ENCODE data around the gene DDTL. TPM values are rescaled to one million over a fixed set of nuclear protein-coding genes. Genes with fewer than 3 reads are reported as not detected.

The DDTL gene
- total RNA-seq, 1 experiment from 2014 or later: not detected

DNA sequence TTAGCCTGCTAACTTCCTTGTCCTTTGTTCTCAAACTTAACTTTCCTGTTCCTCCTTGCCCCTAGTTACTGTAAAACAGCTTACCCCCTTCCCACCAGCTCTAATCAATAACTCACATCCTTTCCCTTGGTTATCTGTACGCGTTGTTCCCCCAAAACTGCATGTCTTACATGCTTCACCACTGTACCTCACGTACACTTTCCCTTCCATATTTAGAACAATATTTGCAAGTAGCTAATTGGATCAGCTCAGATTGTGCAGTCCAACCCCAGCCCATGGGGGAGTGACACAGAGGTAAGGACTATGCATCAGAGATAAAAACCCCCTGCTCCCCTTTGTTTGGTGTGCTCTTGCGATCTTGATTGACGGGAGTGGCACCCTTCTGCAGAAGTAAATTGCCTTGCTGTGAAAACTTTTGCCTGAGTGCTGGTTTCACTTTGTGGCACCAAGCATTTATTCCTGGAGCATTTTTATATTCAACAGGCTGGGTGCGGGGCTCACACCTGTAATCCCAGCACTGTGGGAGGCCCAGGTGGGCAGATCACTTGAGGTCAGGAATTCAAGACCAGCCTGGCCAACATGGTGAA lies 41.6 kb upstream of the DDTL start:
- no peak overlapping the region for H3K27ac ChIP-seq (ENCODE audit: low read length)
- POLR2A ChIA-PET: no interaction called here
- H3K27me3 ChIP-seq (ENCODE audit: control insufficient read depth, insufficient read depth, low read length): no peaks in the 10 kb centered on the region
- H3K9me3 ChIP-seq (ENCODE audit: control insufficient read depth, insufficient read depth, low read depth, low read length): no peaks in the 10 kb centered on the region; the same call in 1 of the 2 replicates
- no peak for ATAC-seq
- no peak for DNase-seq (ENCODE audit: low read depth, low spot score)
- H3K36me3 ChIP-seq (ENCODE audit: control insufficient read depth, insufficient read depth, low read length): no peaks in the 10 kb centered on the region
- no TSS peak for BruUV-seq (replicated peaks)
- intact Hi-C loops (cut with micrococcal nuclease; ENCODE audit: unreplicated experiment) (no loop called here), in situ Hi-C loops (cut with HindIII; ENCODE audit: low pct_unique_long_range_greater_than_20kb, low sequenced_read_pairs) (no loop called here)
- CTCF ChIA-PET: no interaction called here
- peaks cover 8% of the 10 kb centered on the region for H3K4me1 ChIP-seq (ENCODE audit: control insufficient read depth, insufficient read depth, low read length)
- no peak for TF ChIP-seq SIN3A (IDR thresholded peaks at IDR 0.05; ENCODE audit: borderline replicate concordance, insufficient read depth, low read depth, low read length)
- no peak for TF ChIP-seq POLR2AphosphoS5 (IDR thresholded peaks at IDR 0.05; ENCODE audit: low read depth, low read length)
- TF ChIP-seq TCF7L2 (IDR thresholded peaks at IDR 0.05; ENCODE audit: low read depth, low read length): no peak
- TF ChIP-seq, protein P1, sequence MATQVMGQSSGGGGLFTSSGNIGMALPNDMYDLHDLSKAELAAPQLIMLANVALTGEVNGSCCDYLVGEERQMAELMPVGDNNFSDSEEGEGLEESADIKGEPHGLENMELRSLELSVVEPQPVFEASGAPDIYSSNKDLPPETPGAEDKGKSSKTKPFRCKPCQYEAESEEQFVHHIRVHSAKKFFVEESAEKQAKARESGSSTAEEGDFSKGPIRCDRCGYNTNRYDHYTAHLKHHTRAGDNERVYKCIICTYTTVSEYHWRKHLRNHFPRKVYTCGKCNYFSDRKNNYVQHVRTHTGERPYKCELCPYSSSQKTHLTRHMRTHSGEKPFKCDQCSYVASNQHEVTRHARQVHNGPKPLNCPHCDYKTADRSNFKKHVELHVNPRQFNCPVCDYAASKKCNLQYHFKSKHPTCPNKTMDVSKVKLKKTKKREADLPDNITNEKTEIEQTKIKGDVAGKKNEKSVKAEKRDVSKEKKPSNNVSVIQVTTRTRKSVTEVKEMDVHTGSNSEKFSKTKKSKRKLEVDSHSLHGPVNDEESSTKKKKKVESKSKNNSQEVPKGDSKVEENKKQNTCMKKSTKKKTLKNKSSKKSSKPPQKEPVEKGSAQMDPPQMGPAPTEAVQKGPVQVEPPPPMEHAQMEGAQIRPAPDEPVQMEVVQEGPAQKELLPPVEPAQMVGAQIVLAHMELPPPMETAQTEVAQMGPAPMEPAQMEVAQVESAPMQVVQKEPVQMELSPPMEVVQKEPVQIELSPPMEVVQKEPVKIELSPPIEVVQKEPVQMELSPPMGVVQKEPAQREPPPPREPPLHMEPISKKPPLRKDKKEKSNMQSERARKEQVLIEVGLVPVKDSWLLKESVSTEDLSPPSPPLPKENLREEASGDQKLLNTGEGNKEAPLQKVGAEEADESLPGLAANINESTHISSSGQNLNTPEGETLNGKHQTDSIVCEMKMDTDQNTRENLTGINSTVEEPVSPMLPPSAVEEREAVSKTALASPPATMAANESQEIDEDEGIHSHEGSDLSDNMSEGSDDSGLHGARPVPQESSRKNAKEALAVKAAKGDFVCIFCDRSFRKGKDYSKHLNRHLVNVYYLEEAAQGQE (IDR thresholded peaks at IDR 0.05; ENCODE audit: insufficient read depth in 1 of 2, low read depth in 2 of 2, low read length in 1 of 2): no peak
- TF ChIP-seq, protein P2, sequence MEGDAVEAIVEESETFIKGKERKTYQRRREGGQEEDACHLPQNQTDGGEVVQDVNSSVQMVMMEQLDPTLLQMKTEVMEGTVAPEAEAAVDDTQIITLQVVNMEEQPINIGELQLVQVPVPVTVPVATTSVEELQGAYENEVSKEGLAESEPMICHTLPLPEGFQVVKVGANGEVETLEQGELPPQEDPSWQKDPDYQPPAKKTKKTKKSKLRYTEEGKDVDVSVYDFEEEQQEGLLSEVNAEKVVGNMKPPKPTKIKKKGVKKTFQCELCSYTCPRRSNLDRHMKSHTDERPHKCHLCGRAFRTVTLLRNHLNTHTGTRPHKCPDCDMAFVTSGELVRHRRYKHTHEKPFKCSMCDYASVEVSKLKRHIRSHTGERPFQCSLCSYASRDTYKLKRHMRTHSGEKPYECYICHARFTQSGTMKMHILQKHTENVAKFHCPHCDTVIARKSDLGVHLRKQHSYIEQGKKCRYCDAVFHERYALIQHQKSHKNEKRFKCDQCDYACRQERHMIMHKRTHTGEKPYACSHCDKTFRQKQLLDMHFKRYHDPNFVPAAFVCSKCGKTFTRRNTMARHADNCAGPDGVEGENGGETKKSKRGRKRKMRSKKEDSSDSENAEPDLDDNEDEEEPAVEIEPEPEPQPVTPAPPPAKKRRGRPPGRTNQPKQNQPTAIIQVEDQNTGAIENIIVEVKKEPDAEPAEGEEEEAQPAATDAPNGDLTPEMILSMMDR (IDR thresholded peaks at IDR 0.05): no peak
- no peak overlapping the region for H3K4me3 ChIP-seq (ENCODE audit: low read depth in 2 of 2, low read length in 2 of 2)

DNA sequence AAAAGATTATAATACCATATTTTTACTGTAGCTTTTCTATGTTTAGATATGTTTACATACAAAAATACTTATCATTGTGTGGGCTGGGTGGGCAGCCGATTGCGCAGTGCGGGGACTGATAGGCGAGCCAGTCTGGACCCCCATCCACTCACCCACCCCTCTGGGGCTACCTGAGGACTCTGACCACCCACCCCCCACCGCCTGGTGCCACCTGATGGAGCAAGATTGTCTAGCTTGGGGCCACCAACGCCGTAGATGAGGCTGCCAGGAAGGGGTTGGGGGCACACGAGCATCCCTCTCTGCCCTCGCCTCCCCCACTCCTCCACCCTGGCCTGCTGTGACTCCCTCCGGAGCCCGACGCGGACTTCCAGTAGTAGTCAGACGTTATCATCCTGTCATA lies 40.1 kb upstream of the DDTL start:
- ChIA-PET CTCF (no interaction called here), POLR2A (no interaction called here)
- no peak for TF ChIP-seq SIN3A (IDR thresholded peaks at IDR 0.05; ENCODE audit: borderline replicate concordance, insufficient read depth, low read depth, low read length)
- TF ChIP-seq POLR2AphosphoS5 (IDR thresholded peaks at IDR 0.05; ENCODE audit: low read depth, low read length): no peak
- TF ChIP-seq, protein P2 (IDR thresholded peaks at IDR 0.05): no peak
- no peak for TF ChIP-seq TCF7L2 (IDR thresholded peaks at IDR 0.05; ENCODE audit: low read depth, low read length)
- TF ChIP-seq, protein P1 (IDR thresholded peaks at IDR 0.05; ENCODE audit: insufficient read depth in 1 of 2, low read depth in 2 of 2, low read length in 1 of 2): no peak
- H3K4me1 ChIP-seq (ENCODE audit: control insufficient read depth, insufficient read depth, low read length): peaks cover 8% of the 10 kb centered on the region
- BruUV-seq (replicated peaks): no TSS peak
- no peak overlapping the region for H3K27ac ChIP-seq (ENCODE audit: low read length)
- no peak for DNase-seq (ENCODE audit: low read depth, low spot score)
- H3K36me3 ChIP-seq (ENCODE audit: control insufficient read depth, insufficient read depth, low read length): no peaks in the 10 kb centered on the region
- no peaks in the 10 kb centered on the region; the same call in 1 of the 2 replicates for H3K9me3 ChIP-seq (ENCODE audit: control insufficient read depth, insufficient read depth, low read depth, low read length)
- no peaks in the 10 kb centered on the region for H3K27me3 ChIP-seq (ENCODE audit: control insufficient read depth, insufficient read depth, low read length)
- no peak overlapping the region for H3K4me3 ChIP-seq (ENCODE audit: low read depth in 2 of 2, low read length in 2 of 2)
- intact Hi-C loops (cut with micrococcal nuclease; ENCODE audit: unreplicated experiment) (no loop called here), in situ Hi-C loops (cut with HindIII; ENCODE audit: low pct_unique_long_range_greater_than_20kb, low sequenced_read_pairs) (no loop called here)
- ATAC-seq: no peak

Data from Panc1 (cell line).